Sigmoid colon (tissue), 7 donors: Measurements from ENCODE around the gene LARGE1. TPM values are rescaled to one million over a fixed set of nuclear protein-coding genes. Genes with fewer than 3 reads are reported as not detected.
A peak's percentile ranks its signal among the peaks of the same experiment; 100 is the strongest.

Source experiments
- DNase-seq: peaks from one replicate; pipeline ENCODE4 v3.0.0-alpha.2; 2019
- H3K27ac ChIP-seq, 4 donors: fragments of 200-600 bp; sonication (generic); one replicate each; pipeline ENCODE4 v1.5.1; 2016 to 2019; ENCODE audit warnings: mild to moderate bottlenecking in 1 of 4
- H3K27me3 ChIP-seq, 3 donors: fragments of 200-600 bp; sonication (generic); one replicate each; pipeline ENCODE4 v1.5.1; 2019; ENCODE audit warnings: mild to moderate bottlenecking in 1 of 3
- H3K36me3 ChIP-seq, 4 donors: fragments of 200-600 bp; sonication (generic); one replicate each; pipeline ENCODE4 v1.5.1; 2016 to 2019
- H3K4me1 ChIP-seq, 4 donors: fragments of 200-600 bp; sonication (generic); one replicate each; pipeline ENCODE4 v1.5.1; 2017 to 2019
- H3K4me3 ChIP-seq, 4 donors: fragments of 200-600 bp; sonication (generic); one replicate each; pipeline ENCODE4 v1.5.1; 2017 to 2019; ENCODE audit warnings: mild to moderate bottlenecking in 2 of 4, moderate library complexity in 1 of 4
- H3K9me3 ChIP-seq, 4 donors: fragments of 200-600 bp in 3 of 4; sonication (generic) in 3 of 4; one replicate each; pipeline versions ENCODE4 v1.5.1 to v1.6.1; 2013 to 2019
- EP300 ChIP-seq, 4 donors: sonication (generic); formaldehyde crosslinking; IDR thresholded peaks; one replicate each; pipeline ENCODE4 v1.6.1; 2017; ENCODE audit warnings: antibody characterized with exemption in 4 of 4
- POLR2A ChIP-seq, 2 donors: fragments of 450-650 bp; IDR thresholded peaks; one replicate each; pipeline ENCODE4 v1.6.1; 2016; ENCODE audit warnings: antibody characterized with exemption in 2 of 2, mild to moderate bottlenecking in 2 of 2, moderate library complexity in 2 of 2
- POLR2AphosphoS5 ChIP-seq, 4 donors: sonication (generic); formaldehyde crosslinking; IDR thresholded peaks; one replicate each; pipeline ENCODE4 v1.6.1; 2017; ENCODE audit warnings: antibody characterized with exemption in 4 of 4
- WGBS, 2 donors: extraction: QIAGEN DNeasy Blood & Tissue Kit; methylation state at CpG; one replicate each; pipeline ENCODE4 v1.1.7; 2013; 5-methylcytosine and 5-hydroxymethylcytosine counted together
- intact Hi-C: fragments of 100-400 bp; cut with DNase I; formaldehyde crosslinking; loops from one replicate; pipeline ENCODE4 v1.15.1; 2023
- polyA plus RNA-seq, 3 donors: library from polyadenylated mRNA; stranded (reverse); fragments of 200-250 nt; gene quantifications; one replicate each; pipeline ENCODE4 v1.2.3, GENCODE V29; 2013
- total RNA-seq, 4 donors: library from RNA; depleted of rRNA; stranded (reverse); fragments of >200 nt; gene quantifications; one replicate each; pipeline ENCODE4 v1.1.0, GENCODE V29; 2016
- TF ChIP-seq, protein P1 (sequence below), 4 experiments: fragments of 450-650 bp in 3 of 4; fragments of 200-600 bp in 1 of 4; IDR thresholded peaks; one replicate each; pipeline ENCODE4 v1.5.1; 2016 to 2019; ENCODE audit warnings: antibody characterized with exemption in 4 of 4, mild to moderate bottlenecking in 3 of 4, moderate library complexity in 2 of 4
- donor health status: healthy with polysubstance abuse.
- donor health status: Bipolar disorder and iron deficiency.
- donor health status: healthy.

LARGE1 gene
- total and polyA plus RNA-seq, 7 donors: 5.8 to 74.4 (median 38.0) TPM

DNA sequence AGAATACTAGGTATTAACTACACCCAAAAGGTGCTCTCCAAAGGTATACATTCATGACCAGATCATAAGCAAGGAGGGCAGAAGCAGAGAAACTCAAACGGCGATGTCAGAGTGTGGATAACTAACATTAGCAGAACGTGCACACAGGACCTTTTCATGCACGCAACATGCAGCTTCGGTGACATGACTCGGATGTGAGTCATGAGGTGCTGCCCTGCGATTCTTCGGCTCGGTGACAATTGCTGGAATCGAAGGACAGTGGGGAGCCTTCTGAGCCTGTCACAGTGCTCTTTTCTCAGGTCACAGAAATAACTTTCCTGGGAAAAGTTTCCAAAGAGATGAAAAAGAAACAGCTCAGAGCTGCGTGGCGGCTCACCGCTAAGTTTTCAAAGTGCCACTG, 443.6 kb downstream of the LARGE1 start:
- Histone ChIP-seq H3K27ac (peak overlapping the region in 3 of 4 donors; percentile 18 to 41 (median 39)), H3K36me3 (no peaks in the 10 kb centered on the region), H3K9me3 (no peaks in the 10 kb centered on the region), H3K4me1 (peaks cover 0 to 15% (median 8%) of the 10 kb centered on the region in 4 donors), H3K27me3 (no peaks in the 10 kb centered on the region), H3K4me3 (no peak overlapping the region)
- intact Hi-C loops: no loop called here
- WGBS, 2 donors: 90% methylated on average over 13 of the region's 13 CpGs
- DNase-seq: no peak
- TF ChIP-seq EP300 (IDR thresholded peaks at IDR 0.05) (no peak), POLR2A (IDR thresholded peaks at IDR 0.05) (no peak), POLR2AphosphoS5 (IDR thresholded peaks at IDR 0.05) (no peak)
- TF ChIP-seq, protein P1, sequence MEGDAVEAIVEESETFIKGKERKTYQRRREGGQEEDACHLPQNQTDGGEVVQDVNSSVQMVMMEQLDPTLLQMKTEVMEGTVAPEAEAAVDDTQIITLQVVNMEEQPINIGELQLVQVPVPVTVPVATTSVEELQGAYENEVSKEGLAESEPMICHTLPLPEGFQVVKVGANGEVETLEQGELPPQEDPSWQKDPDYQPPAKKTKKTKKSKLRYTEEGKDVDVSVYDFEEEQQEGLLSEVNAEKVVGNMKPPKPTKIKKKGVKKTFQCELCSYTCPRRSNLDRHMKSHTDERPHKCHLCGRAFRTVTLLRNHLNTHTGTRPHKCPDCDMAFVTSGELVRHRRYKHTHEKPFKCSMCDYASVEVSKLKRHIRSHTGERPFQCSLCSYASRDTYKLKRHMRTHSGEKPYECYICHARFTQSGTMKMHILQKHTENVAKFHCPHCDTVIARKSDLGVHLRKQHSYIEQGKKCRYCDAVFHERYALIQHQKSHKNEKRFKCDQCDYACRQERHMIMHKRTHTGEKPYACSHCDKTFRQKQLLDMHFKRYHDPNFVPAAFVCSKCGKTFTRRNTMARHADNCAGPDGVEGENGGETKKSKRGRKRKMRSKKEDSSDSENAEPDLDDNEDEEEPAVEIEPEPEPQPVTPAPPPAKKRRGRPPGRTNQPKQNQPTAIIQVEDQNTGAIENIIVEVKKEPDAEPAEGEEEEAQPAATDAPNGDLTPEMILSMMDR (IDR thresholded peaks at IDR 0.05): no peak

DNA sequence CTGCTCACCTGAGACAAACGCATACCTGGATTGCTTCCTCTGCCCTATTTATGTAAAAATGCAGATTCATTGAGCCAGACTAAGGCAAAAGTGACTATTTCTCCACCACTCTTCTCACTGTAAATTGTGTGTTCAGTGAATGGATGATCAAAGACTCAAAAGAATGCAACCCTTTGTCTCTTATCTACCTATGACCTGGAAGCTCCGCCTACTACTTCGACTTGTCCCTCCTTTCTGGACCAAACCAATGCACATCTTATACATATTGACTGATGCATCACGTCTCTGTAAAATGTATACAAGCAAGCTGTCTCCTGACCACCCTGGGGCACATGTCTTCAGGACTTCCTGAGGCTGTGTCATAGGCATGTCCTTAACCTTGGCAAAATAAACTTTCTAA, 444.1 kb downstream of the LARGE1 start:
- peak overlapping the region in 2 of 4 donors; percentile 39 to 41 for H3K27ac ChIP-seq
- peaks cover 0 to 15% (median 8%) of the 10 kb centered on the region in 4 donors for H3K4me1 ChIP-seq
- H3K27me3 ChIP-seq: no peaks in the 10 kb centered on the region
- WGBS, 2 donors: 85 to 87% methylated on average over 4 of the region's 4 CpGs
- no peaks in the 10 kb centered on the region for H3K9me3 ChIP-seq
- no peaks in the 10 kb centered on the region for H3K36me3 ChIP-seq
- intact Hi-C loops: no loop called here
- DNase-seq: no peak
- TF ChIP-seq EP300 (IDR thresholded peaks at IDR 0.05) (no peak), POLR2AphosphoS5 (IDR thresholded peaks at IDR 0.05) (no peak), POLR2A (IDR thresholded peaks at IDR 0.05) (no peak)
- TF ChIP-seq, protein P1 (IDR thresholded peaks at IDR 0.05): no peak
- no peak overlapping the region for H3K4me3 ChIP-seq

- intact Hi-C loops: no loop called here
- H3K36me3 ChIP-seq: no peaks in the 10 kb centered on the region
Measured at GRCh38 chr22:33474587-33474986, 445.7 kb downstream of the LARGE1 start.

DNA sequence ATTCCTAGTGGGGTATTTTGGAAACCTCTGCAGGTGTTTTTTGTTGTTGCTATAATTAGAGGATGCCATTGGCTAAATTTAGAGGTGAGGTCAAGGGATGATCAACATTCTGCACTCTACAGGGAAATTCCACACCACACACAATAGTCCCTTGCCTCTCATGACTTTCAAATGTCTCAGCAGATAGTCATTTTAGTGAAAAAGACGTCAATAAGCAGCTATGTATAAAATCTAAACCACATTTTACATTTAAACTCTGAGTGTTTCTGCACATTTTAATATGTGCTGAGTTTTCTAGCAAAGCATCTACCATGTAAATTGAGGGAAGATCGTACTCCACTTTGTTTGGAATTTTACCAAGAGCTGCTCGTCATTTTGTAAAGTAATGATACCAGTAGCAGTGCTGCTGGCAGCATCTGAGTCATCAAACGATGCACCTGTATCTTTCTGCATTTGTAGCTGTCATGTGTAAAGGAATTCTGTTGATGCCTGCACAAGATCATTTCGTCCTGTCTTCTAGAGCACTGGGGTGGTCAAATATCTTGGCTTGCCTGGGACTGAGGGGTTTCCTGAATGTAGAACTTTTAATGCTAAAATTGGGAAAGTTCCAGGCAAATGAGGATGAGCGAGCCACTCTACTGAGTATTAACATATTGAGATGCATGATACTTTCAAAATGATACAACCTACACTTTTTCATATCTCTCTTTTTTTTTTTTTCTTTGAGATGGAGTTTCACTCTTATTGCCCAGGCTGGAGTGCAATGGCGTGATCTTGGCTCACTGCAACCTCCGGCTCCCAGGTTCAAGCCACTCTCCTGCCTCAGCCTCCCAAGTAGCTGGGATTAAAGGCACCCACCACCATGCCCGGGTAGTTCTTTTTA, 447.6 kb downstream of the LARGE1 start:
- H3K4me3 ChIP-seq: no peak overlapping the region
- 83 to 90% methylated on average over 9 of the region's 9 CpGs for WGBS, 2 donors
- H3K27ac ChIP-seq: no peak overlapping the region
- H3K36me3 ChIP-seq: no peaks in the 10 kb centered on the region
- H3K4me1 ChIP-seq: peaks cover 0 to 15% (median 8%) of the 10 kb centered on the region in 4 donors
- intact Hi-C loops: no loop called here
- H3K27me3 ChIP-seq: no peaks in the 10 kb centered on the region
- H3K9me3 ChIP-seq: no peaks in the 10 kb centered on the region
- no peak for DNase-seq
- TF ChIP-seq POLR2A (IDR thresholded peaks at IDR 0.05) (no peak), EP300 (IDR thresholded peaks at IDR 0.05) (no peak), POLR2AphosphoS5 (IDR thresholded peaks at IDR 0.05) (no peak)
- TF ChIP-seq, protein P1 (IDR thresholded peaks at IDR 0.05): no peak

More at GRCh38 chr22:33474587-33474986, 445.7 kb downstream of the LARGE1 start:
- Histone ChIP-seq H3K4me1 (peaks cover 0 to 15% (median 8%) of the 10 kb centered on the region in 4 donors), H3K4me3 (no peak overlapping the region), H3K27ac (no peak overlapping the region), H3K9me3 (no peaks in the 10 kb centered on the region), H3K27me3 (no peaks in the 10 kb centered on the region)
- 81% methylated on average over 1 of the region's 1 CpG for WGBS, 2 donors
- no peak for DNase-seq
- no peak for TF ChIP-seq POLR2A (IDR thresholded peaks at IDR 0.05)
- TF ChIP-seq, protein P1 (IDR thresholded peaks at IDR 0.05): no peak
- TF ChIP-seq POLR2AphosphoS5 (IDR thresholded peaks at IDR 0.05): no peak
- TF ChIP-seq EP300 (IDR thresholded peaks at IDR 0.05): no peak
